Heart left ventricle (tissue), 16 donors: ENCODE results near the gene KCNMA1. TPM values are rescaled to one million over a fixed set of nuclear protein-coding genes. Genes with fewer than 3 reads are reported as not detected.
A peak's percentile ranks its signal among the peaks of the same experiment; 100 is the strongest.

ENCODE experiments used
- ATAC-seq, 4 donors: fragments of 200-7000 bp; cut with Tn5 transposase; one replicate each; pipeline ENCODE4 v1.9.1; 2020 to 2022; ENCODE audit warnings: moderate library complexity in 4 of 4, mild to moderate bottlenecking in 3 of 4, moderate number of reproducible peaks in 1 of 4
- DNase-seq, 5 donors: peaks; one replicate each; pipeline ENCODE4 v3.0.0-alpha.2; 2020
- H3K27ac ChIP-seq, 12 donors: fragments of 200-600 bp; sonication (generic) in 4 of 12; one replicate each; pipeline versions ENCODE4 v1.5.0 to v1.8.0; 2016 to 2022; ENCODE audit warnings: mild to moderate bottlenecking in 2 of 12
- H3K27me3 ChIP-seq, 9 donors: fragments of 200-600 bp; sonication (generic) in 2 of 9; one replicate each; pipeline versions ENCODE4 v1.5.1 to v1.8.0; 2016 to 2022; ENCODE audit warnings: mild to moderate bottlenecking in 3 of 9
- H3K36me3 ChIP-seq, 9 donors: fragments of 200-600 bp; sonication (generic) in 2 of 9; one replicate each; pipeline versions ENCODE4 v1.5.0 to v1.8.0; 2018 to 2022; ENCODE audit warnings: mild to moderate bottlenecking in 2 of 9
- H3K4me1 ChIP-seq, 12 donors: fragments of 200-600 bp; sonication (generic) in 4 of 12; one replicate each; pipeline versions ENCODE4 v1.5.0 to v1.8.0; 2016 to 2022; ENCODE audit warnings: mild to moderate bottlenecking in 3 of 12
- H3K4me3 ChIP-seq, 12 donors: fragments of 200-600 bp; sonication (generic) in 4 of 12; one replicate each; pipeline versions ENCODE4 v1.5.0 to v1.8.0; 2017 to 2022; ENCODE audit warnings: mild to moderate bottlenecking in 9 of 12, moderate library complexity in 4 of 12
- H3K9me3 ChIP-seq, 12 donors: fragments of 200-600 bp; sonication (generic) in 4 of 12; one replicate each; pipeline versions ENCODE4 v1.5.0 to v1.8.0; 2016 to 2022; ENCODE audit warnings: mild to moderate bottlenecking in 1 of 12
- POLR2A ChIP-seq, 2 donors: fragments of 450-650 bp; IDR thresholded peaks; one replicate each; pipeline ENCODE4 v1.6.1; 2017; ENCODE audit warnings: antibody characterized with exemption in 2 of 2, mild to moderate bottlenecking in 2 of 2, moderate library complexity in 2 of 2
- WGBS, 4 donors: extraction: QIAGEN DNeasy Blood & Tissue Kit in 2 of 4; methylation state at CpG; one replicate each; pipeline versions ENCODE4 v1.1.5 to v1.1.7; 2013 to 2018; 5-methylcytosine and 5-hydroxymethylcytosine counted together
- intact Hi-C, 10 donors: fragments of 100-400 bp; cut with DNase I; formaldehyde crosslinking; loops; one replicate each; pipeline versions ENCODE4 v1.11.1 to v1.14.2; 2022
- polyA plus RNA-seq, 2 donors: library from polyadenylated mRNA; stranded (reverse); fragments of 200-250 nt; gene quantifications; one replicate each; pipeline ENCODE4 v1.2.3, GENCODE V29; 2013
- total RNA-seq, 9 donors: library from RNA; depleted of rRNA in 2 of 9; stranded (reverse); fragments of >200 nt in 2 of 9; fragmentation: NEBNext Ultra II Directional in 3 of 9; extraction: Animal tissue kit (Norgen Biotek cat#: 25700) in 3 of 9; gene quantifications; one replicate each; pipeline versions ENCODE4 v1.1.0 to v1.2.4, GENCODE V29; 2016 to 2023
- TF ChIP-seq, protein P1 (sequence below), 12 donors: fragments of 200-600 bp; sonication (generic) in 4 of 12; IDR thresholded peaks; one replicate each; pipeline versions ENCODE4 v1.5.0 to v1.8.0; 2018 to 2022; ENCODE audit warnings: antibody characterized with exemption in 12 of 12, mild to moderate bottlenecking in 5 of 12
- donor health status: ischemic (EF 13 %, LVEDD 7.1; RV severe dilation, severe dysfunction).
- donor health status: healthy with polysubstance abuse.
- donor health status: DM: no; HTN: yes; CAD: no.
- donor health status: DM: no; HTN: no; CAD: no.
- donor health status: ischemic (EF 25% LVEDD 6.9; RV normal size, moderate dysfunction).
- donor health status: ischemic (EF 25% LVEDD 5.7; RV mildly dilated, moderate dysfunction).
- donor health status: healthy.
- donor health status: DM: yes; HTN: yes; CAD: no.
- donor health status: ischemic (EF 35%, LVEDD 5.7; RV mildly dilated, moderate dysfunction).
- donor health status: nonischemic (EF 11% LVEDD 7.7; RV severe dilation, severe dysfunction).
- donor health status: DM: yes; HTN: yes; CAD: no.
- donor health status: PGD.
- donor health status: ischemic (EF 29% LVEDD 5.4; RV normal size, mild dysfunction).
- donor health status: nonischemic (EF 23%, LVEDD 6.1; RV moderate dilation, normal function).

The KCNMA1 gene
- total and polyA plus RNA-seq, 11 donors, result 0.39 to 8.7 (median 1.7) TPM

DNA sequence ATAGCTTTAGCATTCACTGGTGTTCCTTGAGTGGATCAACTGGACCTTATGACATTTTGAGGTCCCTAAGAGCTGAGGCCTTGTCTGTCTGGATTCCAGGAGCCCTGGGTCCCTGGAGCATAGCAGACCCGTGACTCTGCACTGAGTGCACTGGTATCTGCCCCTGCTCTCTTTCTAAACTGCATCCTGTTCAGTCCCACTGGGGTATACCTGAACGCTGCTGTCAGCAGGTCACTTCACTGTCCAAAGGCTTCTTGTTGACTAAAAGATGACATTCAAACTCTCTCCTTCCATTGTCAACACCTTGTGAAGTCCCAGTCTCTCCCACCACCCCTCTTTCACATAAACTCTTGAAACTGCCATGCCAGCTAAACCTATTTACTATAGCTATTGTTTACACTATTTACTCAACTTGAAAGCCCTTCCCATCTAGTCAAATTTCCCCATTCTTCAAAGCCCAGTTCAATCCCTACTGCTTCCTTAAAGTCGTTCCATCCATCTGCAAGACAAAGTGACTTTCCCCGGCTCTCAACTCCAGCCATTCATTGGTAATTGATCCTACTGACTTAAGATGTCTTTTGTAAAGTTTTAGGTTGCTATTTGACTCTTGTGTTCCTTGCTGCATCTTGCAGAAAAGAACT is 523.3 kb downstream of the KCNMA1 start:
- peaks cover 0 to 9% (median 0%) of the 10 kb centered on the region in 9 donors for H3K27me3 ChIP-seq
- no peak overlapping the region for H3K4me3 ChIP-seq
- H3K4me1 ChIP-seq, result peaks cover 0 to 7% (median 0%) of the 10 kb centered on the region in 12 donors
- TF ChIP-seq, protein P1, sequence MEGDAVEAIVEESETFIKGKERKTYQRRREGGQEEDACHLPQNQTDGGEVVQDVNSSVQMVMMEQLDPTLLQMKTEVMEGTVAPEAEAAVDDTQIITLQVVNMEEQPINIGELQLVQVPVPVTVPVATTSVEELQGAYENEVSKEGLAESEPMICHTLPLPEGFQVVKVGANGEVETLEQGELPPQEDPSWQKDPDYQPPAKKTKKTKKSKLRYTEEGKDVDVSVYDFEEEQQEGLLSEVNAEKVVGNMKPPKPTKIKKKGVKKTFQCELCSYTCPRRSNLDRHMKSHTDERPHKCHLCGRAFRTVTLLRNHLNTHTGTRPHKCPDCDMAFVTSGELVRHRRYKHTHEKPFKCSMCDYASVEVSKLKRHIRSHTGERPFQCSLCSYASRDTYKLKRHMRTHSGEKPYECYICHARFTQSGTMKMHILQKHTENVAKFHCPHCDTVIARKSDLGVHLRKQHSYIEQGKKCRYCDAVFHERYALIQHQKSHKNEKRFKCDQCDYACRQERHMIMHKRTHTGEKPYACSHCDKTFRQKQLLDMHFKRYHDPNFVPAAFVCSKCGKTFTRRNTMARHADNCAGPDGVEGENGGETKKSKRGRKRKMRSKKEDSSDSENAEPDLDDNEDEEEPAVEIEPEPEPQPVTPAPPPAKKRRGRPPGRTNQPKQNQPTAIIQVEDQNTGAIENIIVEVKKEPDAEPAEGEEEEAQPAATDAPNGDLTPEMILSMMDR (IDR thresholded peaks at IDR 0.05), result no peak
- TF ChIP-seq POLR2A (IDR thresholded peaks at IDR 0.05), result no peak
- 51 to 66% (median 59%) methylated on average over 4 of the region's 4 CpGs for WGBS, 4 donors
- H3K36me3 ChIP-seq, result no peaks in the 10 kb centered on the region
- ATAC-seq, result no peak
- no peak overlapping the region for H3K27ac ChIP-seq
- H3K9me3 ChIP-seq, result no peaks in the 10 kb centered on the region
- no peak for DNase-seq
- intact Hi-C loops, result loop anchor here in 1 of 10 donors (10.0 kb wide), 1 partner anchor 110 kb away; no protein-coding TSS in a partner anchor

DNA sequence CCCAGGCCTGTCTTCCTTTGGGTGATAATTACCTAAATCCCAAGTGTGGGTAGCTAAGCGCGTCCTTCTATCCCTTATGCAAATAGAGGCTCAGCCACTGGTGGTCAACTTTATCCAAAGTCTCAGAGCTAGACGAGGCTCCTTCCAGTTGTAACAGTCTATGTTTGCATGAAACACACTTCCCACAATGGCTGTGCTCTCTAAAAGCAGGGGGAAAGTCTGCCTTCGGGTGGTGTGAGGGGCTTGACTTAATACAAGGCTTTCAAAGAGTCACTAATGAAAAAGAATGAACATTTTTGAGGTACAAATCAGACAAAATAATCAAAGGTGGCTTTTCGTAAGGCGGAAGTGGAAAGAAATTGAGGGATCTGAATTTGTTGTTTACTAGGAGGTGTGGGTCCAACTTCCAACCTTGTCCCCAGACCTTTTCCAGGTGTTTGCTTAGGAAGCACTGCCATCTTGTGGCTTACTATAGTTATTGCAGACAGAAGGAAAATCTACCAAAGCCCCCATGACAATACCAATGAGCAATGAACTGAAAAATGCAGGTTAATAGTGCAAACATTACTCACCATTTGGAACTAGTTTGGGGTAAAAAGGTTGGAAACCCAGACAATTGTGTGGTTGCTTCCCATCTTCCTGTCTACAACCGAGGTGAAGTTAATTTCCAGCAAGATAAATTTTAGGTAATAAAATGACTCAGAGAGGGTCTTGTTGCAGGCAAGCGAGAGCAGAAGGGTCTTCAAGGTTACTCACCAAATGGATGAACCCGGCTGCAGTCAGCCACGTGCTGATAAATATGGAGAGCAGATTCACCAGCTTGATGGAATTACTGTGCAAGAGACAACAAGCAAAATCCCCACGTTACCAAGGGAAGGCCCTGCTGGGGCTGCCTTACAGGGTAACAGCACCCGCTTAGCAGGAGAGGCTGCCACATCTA is 525.7 kb downstream of the KCNMA1 start:
- DNase-seq (no peak), ATAC-seq (peak in 3 of 4 donors; percentile 66 to 72 (median 70))
- Histone ChIP-seq H3K4me3 (no peak overlapping the region), H3K4me1 (peaks cover 0 to 10% (median 0%) of the 10 kb centered on the region in 12 donors), H3K27me3 (peaks cover 0 to 9% (median 0%) of the 10 kb centered on the region in 9 donors), H3K27ac (no peak overlapping the region), H3K9me3 (no peaks in the 10 kb centered on the region), H3K36me3 (no peaks in the 10 kb centered on the region)
- intact Hi-C loops, result loop anchor here in 1 of 10 donors (10.0 kb wide), 1 partner anchor 107 kb away; no protein-coding TSS in a partner anchor
- TF ChIP-seq, protein P1 (IDR thresholded peaks at IDR 0.05), result peak; percentile 64 to 86 (median 79)
- TF ChIP-seq POLR2A (IDR thresholded peaks at IDR 0.05), result no peak
- WGBS, 4 donors, result 50 to 55% (median 52%) methylated on average over 12 of the region's 12 CpGs

DNA sequence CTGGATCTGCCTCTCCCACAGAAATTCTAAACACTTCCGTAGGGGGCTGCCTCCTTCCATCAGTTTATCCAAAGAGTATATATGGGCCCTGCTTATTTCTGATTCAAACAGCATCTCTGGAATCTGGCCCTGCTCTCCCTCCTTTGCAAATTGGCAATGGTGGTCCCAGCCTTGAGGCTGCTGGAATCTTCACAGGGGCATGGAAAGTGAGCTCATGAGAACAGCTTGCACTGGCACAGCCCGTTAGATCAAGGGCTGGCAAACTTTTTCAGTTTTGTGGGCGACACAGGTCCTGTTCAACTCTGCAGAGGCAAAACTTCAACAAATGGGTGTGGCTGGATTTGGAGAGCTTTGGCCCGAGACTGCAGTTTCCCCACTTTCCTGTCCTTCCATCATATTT is 526.9 kb downstream of the KCNMA1 start:
- ATAC-seq (no peak), DNase-seq (no peak)
- Histone ChIP-seq H3K27ac (no peak overlapping the region), H3K9me3 (no peaks in the 10 kb centered on the region), H3K36me3 (no peaks in the 10 kb centered on the region), H3K4me1 (peaks cover 0 to 16% (median 0%) of the 10 kb centered on the region in 12 donors), H3K27me3 (no peaks in the 10 kb centered on the region), H3K4me3 (no peak overlapping the region)
- 76 to 85% (median 79%) methylated on average over 4 of the region's 4 CpGs for WGBS, 4 donors
- intact Hi-C loops, result loop anchor here in 1 of 10 donors (10.0 kb wide), 1 partner anchor 106 kb away; no protein-coding TSS in a partner anchor
- TF ChIP-seq, protein P1 (IDR thresholded peaks at IDR 0.05), result no peak
- no peak for TF ChIP-seq POLR2A (IDR thresholded peaks at IDR 0.05)
